Forelimb muscle (tissue), 1 donor: Measurements from ENCODE around the gene GPATCH4. TPM values are rescaled to one million over a fixed set of nuclear protein-coding genes. Genes with fewer than 3 reads are reported as not detected.
A peak's percentile ranks its signal among the peaks of the same experiment; 100 is the strongest.
"Not testable (repeated sequence)": the region's sequence is repeated elsewhere in the genome, so short reads cannot be mapped to it uniquely, and the experiment has no call there.

Source experiments
- DNase-seq: peaks from one replicate; pipeline ENCODE4 v3.0.0-alpha.2; 2013; ENCODE audit warnings: low read depth
- polyA plus RNA-seq: library from polyadenylated mRNA; unstranded; fragments of 120-200 nt; gene quantifications from one replicate; pipeline ENCODE4 v1.2.1, GENCODE V29; 2013; ENCODE audit not compliant: insufficient read length

The GPATCH4 gene
- polyA plus RNA-seq, 1 donor, result 30.5 TPM

- no peak for DNase-seq
These were observed 23.2 kb downstream of the GPATCH4 start for GRCh38 chr1:156578055-156578454.

- no peak for DNase-seq
These were observed 23.7 kb downstream of the GPATCH4 start for GRCh38 chr1:156577550-156577949.

GRCh38 chr1:156574039-156574633 lies 27.1 kb downstream of the GPATCH4 start:
- DNase-seq, result no peak

- no peak for DNase-seq
These were observed 28.6 kb downstream of the GPATCH4 start for GRCh38 chr1:156572663-156573018.

GRCh38 chr1:156571919-156572662 lies 29.2 kb downstream of the GPATCH4 start, which contains the start of gene IQGAP3:
Gene IQGAP3 (minus strand): TSS chr1:156572565. CDS start chr1:156572529, 36 bp downstream.
- peak; percentile 47 for DNase-seq

GRCh38 chr1:156571261-156571852 lies 29.9 kb downstream of the GPATCH4 start:
- peak; percentile 28 for DNase-seq

- DNase-seq, result no peak
These were observed 34.8 kb downstream of the GPATCH4 start for GRCh38 chr1:156566436-156566835.

- no peak for DNase-seq
These were observed 35.8 kb downstream of the GPATCH4 start for GRCh38 chr1:156565519-156565918.

GRCh38 chr1:156560585-156561163 lies 40.6 kb downstream of the GPATCH4 start:
- no peak for DNase-seq

- no peak for DNase-seq
These were observed 41.4 kb downstream of the GPATCH4 start for GRCh38 chr1:156559797-156560385.

GRCh38 chr1:156559086-156559796 lies 42.0 kb downstream of the GPATCH4 start:
- DNase-seq, result no peak

GRCh38 chr1:156556354-156556753 lies 44.9 kb downstream of the GPATCH4 start:
- no peak for DNase-seq

GRCh38 chr1:156555715-156556114 lies 45.6 kb downstream of the GPATCH4 start:
- DNase-seq, result no peak

- DNase-seq, result no peak
These were observed 46.3 kb downstream of the GPATCH4 start for GRCh38 chr1:156554971-156555370.

- DNase-seq, result peak; percentile 28
These were observed 47.3 kb downstream of the GPATCH4 start for GRCh38 chr1:156553860-156554485.

GRCh38 chr1:156552937-156553336 lies 48.3 kb downstream of the GPATCH4 start:
- not testable (repeated sequence) for DNase-seq

GRCh38 chr1:156552518-156552917 lies 48.8 kb downstream of the GPATCH4 start:
- DNase-seq, result no peak

GRCh38 chr1:156551869-156552268 lies 49.4 kb downstream of the GPATCH4 start:
- no peak for DNase-seq

GRCh38 chr1:156551066-156551643 lies 50.1 kb downstream of the GPATCH4 start:
- DNase-seq, result no peak

GRCh38 chr1:156550346-156550745 lies 50.9 kb downstream of the GPATCH4 start:
- DNase-seq, result no peak

- DNase-seq, result no peak
These were observed 51.4 kb downstream of the GPATCH4 start for GRCh38 chr1:156549831-156550230.
